HCT116 (cell line): ENCODE results near the gene CLTC. TPM values are rescaled to one million over a fixed set of nuclear protein-coding genes. Genes with fewer than 3 reads are reported as not detected.

ENCODE experiments used
- ATAC-seq: fragments of 200-7000 bp; cut with Tn5 transposase; 2 replicates; pipeline ENCODE4 v1.9.1; 2020; ENCODE audit warnings: mild to moderate bottlenecking, moderate library complexity
- BruUV-seq: library from RNA; stranded (reverse); fragments of 400-500 nt; replicated peaks from 2 replicates; lab custom pipeline; 2021; lab: Mats Ljungman, UMichigan
- CTCF ChIA-PET: fragments of 300-600 bp; sonication (Branson Sonifier 250); formaldehyde crosslinking; loops from one replicate; lab custom pipeline; 2021; ENCODE audit warnings: antibody characterized with exemption; lab: Charles Lee
- POLR2A ChIA-PET: fragments of 300-600, 350-600 bp; sonication (Branson Sonifier 250); formaldehyde crosslinking; loops from one replicate; lab custom pipeline; 2021; ENCODE audit warnings: antibody characterized with exemption; lab: Charles Lee
- RAD21 ChIA-PET, 2 experiments: fragments of 300-600 bp; sonication (Branson Sonifier 250); formaldehyde crosslinking; loops; one replicate each; lab custom pipeline; 2023; ENCODE audit warnings: low total read pairs in 2 of 2; ENCODE audit not compliant: uncharacterized antibody in 2 of 2, unreplicated experiment in 2 of 2, low non-redundant PET in 1 of 2; lab: Charles Lee
- DNase-seq: peaks from one replicate; pipeline ENCODE4 v3.0.0-alpha.2; 2010; ENCODE audit warnings: low read depth, low spot score
- H2AFZ ChIP-seq: fragments of 200-600 bp; shearing (Covaris generic), sonication (generic); 2 replicates; pipeline ENCODE4 v1.6.1; 2017; ENCODE audit warnings: low read depth, mixed run types, mixed read lengths, antibody characterized with exemption, low read length; ENCODE audit not compliant: poor library complexity, severe bottlenecking
- H3K27ac ChIP-seq: 2 replicates; pipeline ENCODE4 v1.5.1; 2012; ENCODE audit warnings: low read depth, low read length
- H3K27me3 ChIP-seq: fragments of 200-600 bp; sonication (generic); 2 replicates; pipeline ENCODE4 v1.6.1; 2016; ENCODE audit warnings: mixed run types, low read length, mixed read lengths; ENCODE audit not compliant: insufficient read depth
- H3K36me3 ChIP-seq, 2 experiments: fragments of 200-500 bp in 1 of 2; fragments of 200-600 bp in 1 of 2; sonication (Bioruptor generic) in 1 of 2; sonication (generic) in 1 of 2; 2 replicates each; pipeline versions ENCODE4 v1.5.1 to v1.6.1; 2014 to 2016; ENCODE audit warnings: low read length in 2 of 2, inconsistent platforms in 1 of 2, mixed read lengths in 1 of 2, mixed run types in 1 of 2; ENCODE audit not compliant: insufficient read depth in 2 of 2, control insufficient read depth in 1 of 2
- H3K4me1 ChIP-seq, 2 experiments: fragments of 200-600 bp in 1 of 2; sonication (generic) in 1 of 2; 2 replicates each; pipeline versions ENCODE4 v1.5.1 to v1.6.1; 2012 to 2017; ENCODE audit warnings: low read length in 2 of 2, inconsistent platforms in 1 of 2, mild to moderate bottlenecking in 1 of 2, mixed read lengths in 1 of 2, mixed run types in 1 of 2, moderate library complexity in 1 of 2; ENCODE audit not compliant: insufficient read depth in 2 of 2, control insufficient read depth in 1 of 2
- H3K4me2 ChIP-seq: fragments of 200-600 bp; sonication (generic); 2 replicates; pipeline ENCODE4 v1.6.1; 2017; ENCODE audit warnings: mixed run types, low read length, mixed read lengths
- H3K4me3 ChIP-seq, 2 experiments: fragments of 200-600 bp in 1 of 2; sonication (generic) in 1 of 2; replicated peaks in 1 of 2; 2 replicates each; pipeline ENCODE4 v1.5.1; 2011 to 2016; ENCODE audit warnings: low read length in 2 of 2, control low read depth in 1 of 2, low read depth in 1 of 2, mild to moderate bottlenecking in 1 of 2, mixed read lengths in 1 of 2, mixed run types in 1 of 2
- H3K79me2 ChIP-seq: fragments of 200-600 bp; sonication (generic); 2 replicates; pipeline ENCODE4 v1.6.1; 2017; ENCODE audit warnings: mild to moderate bottlenecking, mixed run types, low read length, moderate library complexity, mixed read lengths; ENCODE audit not compliant: insufficient read depth
- H3K9ac ChIP-seq: fragments of 200-600 bp; sonication (generic); 2 replicates; pipeline ENCODE4 v1.6.1; 2016; ENCODE audit warnings: low read length, mixed read lengths
- H3K9me2 ChIP-seq: fragments of 200-600 bp; sonication (generic), shearing (Covaris generic); 2 replicates; pipeline ENCODE4 v1.6.1; 2017; ENCODE audit warnings: mixed run types, mild to moderate bottlenecking, moderate library complexity; ENCODE audit not compliant: insufficient read depth
- H3K9me3 ChIP-seq, 2 experiments: fragments of 200-500 bp in 1 of 2; fragments of 200-600 bp in 1 of 2; sonication (Bioruptor generic) in 1 of 2; sonication (generic) in 1 of 2; 2 replicates each; pipeline ENCODE4 v1.6.1; 2014 to 2017; ENCODE audit warnings: low read length in 2 of 2, mixed read lengths in 2 of 2, inconsistent platforms in 1 of 2, low read depth in 1 of 2, mild to moderate bottlenecking in 1 of 2, mixed run types in 1 of 2, moderate library complexity in 1 of 2; ENCODE audit not compliant: control insufficient read depth in 1 of 2, insufficient read depth in 1 of 2
- H4K20me1 ChIP-seq: fragments of 200-600 bp; sonication (generic), shearing (Covaris generic); 2 replicates; pipeline ENCODE4 v1.6.1; 2017; ENCODE audit warnings: mixed run types, mild to moderate bottlenecking, moderate library complexity; ENCODE audit not compliant: insufficient read depth
- CBX3 ChIP-seq: IDR thresholded peaks from 2 replicates; pipeline ENCODE4 v1.6.1; 2012; ENCODE audit warnings: low read depth
- CEBPB ChIP-seq: IDR thresholded peaks from 2 replicates; pipeline ENCODE4 v1.6.1; 2012; ENCODE audit warnings: low read depth
- EGR1 ChIP-seq: IDR thresholded peaks from 2 replicates; pipeline ENCODE4 v1.6.1; 2012; ENCODE audit warnings: low read depth
- ELF1 ChIP-seq: IDR thresholded peaks from 2 replicates; pipeline ENCODE4 v1.6.1; 2012; ENCODE audit warnings: low read depth, borderline replicate concordance
- EZH2 ChIP-seq: fragments of 200-600 bp; sonication (generic); IDR thresholded peaks from 2 replicates; pipeline ENCODE4 v1.6.1; 2017; ENCODE audit warnings: antibody characterized with exemption, mixed run types
- EZH2phosphoT487 ChIP-seq: fragments of 200-600 bp; IDR thresholded peaks from 2 replicates; pipeline ENCODE4 v1.6.1; 2018; ENCODE audit warnings: antibody characterized with exemption, borderline replicate concordance
- FOSL1 ChIP-seq: IDR thresholded peaks from 2 replicates; pipeline ENCODE4 v1.6.1; 2012; ENCODE audit warnings: low read depth
- JUND ChIP-seq: IDR thresholded peaks from 2 replicates; pipeline ENCODE4 v1.6.1; 2012
- POLR2A ChIP-seq: IDR thresholded peaks from 2 replicates; pipeline ENCODE4 v1.7.0; 2011; ENCODE audit warnings: borderline replicate concordance; ENCODE audit not compliant: insufficient read depth, insufficient read length; ENCODE audit errors: extremely low read depth
- POLR2AphosphoS5 ChIP-seq: IDR thresholded peaks from 2 replicates; pipeline ENCODE4 v1.6.1; 2011; ENCODE audit warnings: mild to moderate bottlenecking, low read depth, low read length, moderate library complexity
- RAD21 ChIP-seq: IDR thresholded peaks from 2 replicates; pipeline ENCODE4 v1.6.1; 2012; ENCODE audit warnings: low read depth, mild to moderate bottlenecking
- SIN3A ChIP-seq: IDR thresholded peaks from 2 replicates; pipeline ENCODE4 v1.6.1; 2012; ENCODE audit warnings: low read depth
- SP1 ChIP-seq: IDR thresholded peaks from 2 replicates; pipeline ENCODE4 v1.6.1; 2012; ENCODE audit warnings: low read depth
- SRF ChIP-seq: IDR thresholded peaks from 2 replicates; pipeline ENCODE4 v1.6.1; 2012; ENCODE audit warnings: low read depth
- TCF7L2 ChIP-seq: IDR thresholded peaks from 2 replicates; pipeline ENCODE4 v1.7.0; 2011; ENCODE audit warnings: borderline replicate concordance, inconsistent platforms; ENCODE audit not compliant: insufficient read depth, insufficient read length; ENCODE audit errors: extremely low read depth
- YY1 ChIP-seq: IDR thresholded peaks from 2 replicates; pipeline ENCODE4 v1.6.1; 2011; ENCODE audit warnings: low read length, low read depth, moderate library complexity, mild to moderate bottlenecking; ENCODE audit not compliant: insufficient replicate concordance; ENCODE audit errors: extremely low read depth
- ZFX ChIP-seq: fragments of 450-650 bp; IDR thresholded peaks from 2 replicates; pipeline ENCODE4 v1.6.1; 2017
- ZNF274 ChIP-seq: fragments of 200-500 bp; sonication (Bioruptor generic); IDR thresholded peaks from 2 replicates; pipeline ENCODE4 v1.6.1; 2014; ENCODE audit warnings: mild to moderate bottlenecking, low read depth, low read length, inconsistent platforms
- intact Hi-C: fragments of 100-400 bp; cut with micrococcal nuclease; formaldehyde crosslinking; loops from 2 replicates; pipeline ENCODE4 v1.10.0; 2022
- total RNA-seq: library from RNA; stranded (reverse); gene quantifications from one replicate; pipeline ENCODE4 v1.2.1, GENCODE V29; 2021; ENCODE audit not compliant: unreplicated experiment
- TF ChIP-seq, protein P1 (sequence below): IDR thresholded peaks from 2 replicates; pipeline ENCODE4 v1.6.1; 2012
- TF ChIP-seq, protein P2 (sequence below): IDR thresholded peaks from 2 replicates; pipeline ENCODE4 v1.6.1; 2011; ENCODE audit warnings: mild to moderate bottlenecking, low read length, moderate library complexity; ENCODE audit not compliant: insufficient replicate concordance; ENCODE audit errors: extremely low read depth
- TF ChIP-seq, protein P3 (sequence below), 3 experiments: fragments of 200-600 bp in 1 of 3; sonication (generic) in 1 of 3; IDR thresholded peaks in 2 of 3; conservative IDR thresholded peaks in 1 of 3; 2 replicates each; pipeline ENCODE4 v1.5.1; 2012 to 2017; ENCODE audit warnings: low read depth in 2 of 3, low read length in 2 of 3, antibody characterized with exemption in 1 of 3, borderline replicate concordance in 1 of 3, control low read depth in 1 of 3, mild to moderate bottlenecking in 1 of 3, mixed read lengths in 1 of 3, mixed run types in 1 of 3, moderate library complexity in 1 of 3; ENCODE audit not compliant: insufficient read depth in 1 of 3
- TF ChIP-seq, protein P4 (sequence below): IDR thresholded peaks from 2 replicates; pipeline ENCODE4 v1.6.1; 2012

CLTC gene
- total RNA-seq, 1 experiment from 2014 or later: 351 TPM

DNA sequence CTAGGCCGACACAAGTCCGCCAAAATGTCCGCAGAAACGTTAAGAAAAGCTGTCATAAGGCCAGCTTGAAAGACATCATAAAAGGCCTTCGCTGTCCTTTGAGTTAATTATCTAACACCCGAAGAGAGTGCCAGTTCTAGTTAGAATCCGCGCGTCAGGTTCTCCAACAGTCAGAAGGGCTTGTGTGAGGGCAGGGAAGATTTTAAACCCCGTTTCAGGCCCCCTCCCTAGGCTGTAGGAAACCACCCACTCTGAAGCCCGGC, 729 bp upstream of the CLTC start:
- ChIA-PET CTCF (interaction anchor here (0.7 to 1.9 kb wide), 2 partner anchors 12 to 523 kb away, joined by 3 to 4 read pairs; no protein-coding TSS in a partner anchor), POLR2A (interaction anchor here (0.7 to 2.4 kb wide), 9 partner anchors 12 to 235 kb away, joined by 3 to 9 read pairs (median 4); partner anchors contain the start of genes PTRH2 and VMP1), RAD21 (interaction anchor here in 1 of 2 experiments (0.7 to 1.2 kb wide), 2 partner anchors 53 to 88 kb away, joined by 3 read pairs; partner anchors contain the start of genes DHX40, PTRH2 and VMP1)
- H3K9me3 ChIP-seq: no peaks in the 10 kb centered on the region
- peaks cover 58% of the 10 kb centered on the region for H3K79me2 ChIP-seq
- no peak for DNase-seq
- H3K9me2 ChIP-seq: no peaks in the 10 kb centered on the region
- peak overlapping the region; percentile 85 to 95 for H3K4me3 ChIP-seq
- H3K36me3 ChIP-seq: peaks cover 6 to 7% of the 10 kb centered on the region in 2 experiments; a peak in 2 of 4 replicates
- peak overlapping the region; percentile 82 for H3K4me2 ChIP-seq
- H3K27ac ChIP-seq: peak overlapping the region; percentile 94
- no peaks in the 10 kb centered on the region for H3K27me3 ChIP-seq
- ATAC-seq: no peak; the same call in 1 of the 2 replicates
- intact Hi-C loops: no loop called here
- peak overlapping the region; percentile 98 for H3K9ac ChIP-seq
- H2AFZ ChIP-seq: no peak overlapping the region
- H4K20me1 ChIP-seq: peaks cover 27% of the 10 kb centered on the region; the same call in 1 of the 2 replicates
- peaks cover 19 to 32% of the 10 kb centered on the region in 2 experiments for H3K4me1 ChIP-seq
- BruUV-seq: TSS peak; percentile 92
- peak; percentile 53 for TF ChIP-seq POLR2A
- no peak for TF ChIP-seq POLR2AphosphoS5
- TF ChIP-seq JUND: peak; percentile 26; the same call in 1 of the 2 replicates
- no peak for TF ChIP-seq ELF1
- no peak for TF ChIP-seq SIN3A
- no peak for TF ChIP-seq YY1
- no peak for TF ChIP-seq RAD21
- no peak for TF ChIP-seq EZH2
- TF ChIP-seq, protein P1, sequence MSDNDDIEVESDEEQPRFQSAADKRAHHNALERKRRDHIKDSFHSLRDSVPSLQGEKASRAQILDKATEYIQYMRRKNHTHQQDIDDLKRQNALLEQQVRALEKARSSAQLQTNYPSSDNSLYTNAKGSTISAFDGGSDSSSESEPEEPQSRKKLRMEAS: no peak
- TF ChIP-seq EGR1: no peak
- no peak for TF ChIP-seq SRF
- no peak for TF ChIP-seq FOSL1
- TF ChIP-seq, protein P2, sequence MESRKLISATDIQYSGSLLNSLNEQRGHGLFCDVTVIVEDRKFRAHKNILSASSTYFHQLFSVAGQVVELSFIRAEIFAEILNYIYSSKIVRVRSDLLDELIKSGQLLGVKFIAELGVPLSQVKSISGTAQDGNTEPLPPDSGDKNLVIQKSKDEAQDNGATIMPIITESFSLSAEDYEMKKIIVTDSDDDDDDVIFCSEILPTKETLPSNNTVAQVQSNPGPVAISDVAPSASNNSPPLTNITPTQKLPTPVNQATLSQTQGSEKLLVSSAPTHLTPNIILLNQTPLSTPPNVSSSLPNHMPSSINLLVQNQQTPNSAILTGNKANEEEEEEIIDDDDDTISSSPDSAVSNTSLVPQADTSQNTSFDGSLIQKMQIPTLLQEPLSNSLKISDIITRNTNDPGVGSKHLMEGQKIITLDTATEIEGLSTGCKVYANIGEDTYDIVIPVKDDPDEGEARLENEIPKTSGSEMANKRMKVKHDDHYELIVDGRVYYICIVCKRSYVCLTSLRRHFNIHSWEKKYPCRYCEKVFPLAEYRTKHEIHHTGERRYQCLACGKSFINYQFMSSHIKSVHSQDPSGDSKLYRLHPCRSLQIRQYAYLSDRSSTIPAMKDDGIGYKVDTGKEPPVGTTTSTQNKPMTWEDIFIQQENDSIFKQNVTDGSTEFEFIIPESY: no peak
- TF ChIP-seq ZNF274: no peak
- no peak for TF ChIP-seq EZH2phosphoT487
- peak; percentile 52; the same call in 1 of the 2 replicates for TF ChIP-seq CBX3
- TF ChIP-seq, protein P3, sequence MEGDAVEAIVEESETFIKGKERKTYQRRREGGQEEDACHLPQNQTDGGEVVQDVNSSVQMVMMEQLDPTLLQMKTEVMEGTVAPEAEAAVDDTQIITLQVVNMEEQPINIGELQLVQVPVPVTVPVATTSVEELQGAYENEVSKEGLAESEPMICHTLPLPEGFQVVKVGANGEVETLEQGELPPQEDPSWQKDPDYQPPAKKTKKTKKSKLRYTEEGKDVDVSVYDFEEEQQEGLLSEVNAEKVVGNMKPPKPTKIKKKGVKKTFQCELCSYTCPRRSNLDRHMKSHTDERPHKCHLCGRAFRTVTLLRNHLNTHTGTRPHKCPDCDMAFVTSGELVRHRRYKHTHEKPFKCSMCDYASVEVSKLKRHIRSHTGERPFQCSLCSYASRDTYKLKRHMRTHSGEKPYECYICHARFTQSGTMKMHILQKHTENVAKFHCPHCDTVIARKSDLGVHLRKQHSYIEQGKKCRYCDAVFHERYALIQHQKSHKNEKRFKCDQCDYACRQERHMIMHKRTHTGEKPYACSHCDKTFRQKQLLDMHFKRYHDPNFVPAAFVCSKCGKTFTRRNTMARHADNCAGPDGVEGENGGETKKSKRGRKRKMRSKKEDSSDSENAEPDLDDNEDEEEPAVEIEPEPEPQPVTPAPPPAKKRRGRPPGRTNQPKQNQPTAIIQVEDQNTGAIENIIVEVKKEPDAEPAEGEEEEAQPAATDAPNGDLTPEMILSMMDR (IDR thresholded peaks at IDR 0.05 in 2 of 3, conservative IDR thresholded peaks at IDR 0.05 in 1 of 3; ENCODE audit: borderline replicate concordance in 1 of 3, insufficient read depth in 1 of 3, low read depth in 2 of 3, low read length in 2 of 3): no peak
- peak; percentile 31 for TF ChIP-seq TCF7L2
- TF ChIP-seq, protein P4, sequence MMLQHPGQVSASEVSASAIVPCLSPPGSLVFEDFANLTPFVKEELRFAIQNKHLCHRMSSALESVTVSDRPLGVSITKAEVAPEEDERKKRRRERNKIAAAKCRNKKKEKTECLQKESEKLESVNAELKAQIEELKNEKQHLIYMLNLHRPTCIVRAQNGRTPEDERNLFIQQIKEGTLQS: no peak
- TF ChIP-seq SP1: no peak; the same call in 1 of the 2 replicates
- TF ChIP-seq ZFX: peak; percentile 29; the same call in 1 of the 2 replicates
- 0 out of 2 replicates have a peak, but pooled peaks have one; percentile 9 for TF ChIP-seq CEBPB
